SH-SY5Y (cell line): Measurements from ENCODE around the gene UBR4.

ENCODE experiments used
- GATA2 ChIP-seq: IDR thresholded peaks from 2 replicates; pipeline ENCODE4 v1.6.1; 2011; ENCODE audit warnings: mild to moderate bottlenecking, low read depth, low read length
- GATA3 ChIP-seq: IDR thresholded peaks from 2 replicates; pipeline ENCODE4 v1.6.1; 2011; ENCODE audit warnings: low read depth, mild to moderate bottlenecking, low read length, moderate library complexity

GRCh38 chr1:19137158-19137557, 72.9 kb downstream of the UBR4 start:
- TF ChIP-seq GATA2, result no peak
- TF ChIP-seq GATA3, result no peak
